Measurements from ENCODE around the gene TTLL1.

DNA sequence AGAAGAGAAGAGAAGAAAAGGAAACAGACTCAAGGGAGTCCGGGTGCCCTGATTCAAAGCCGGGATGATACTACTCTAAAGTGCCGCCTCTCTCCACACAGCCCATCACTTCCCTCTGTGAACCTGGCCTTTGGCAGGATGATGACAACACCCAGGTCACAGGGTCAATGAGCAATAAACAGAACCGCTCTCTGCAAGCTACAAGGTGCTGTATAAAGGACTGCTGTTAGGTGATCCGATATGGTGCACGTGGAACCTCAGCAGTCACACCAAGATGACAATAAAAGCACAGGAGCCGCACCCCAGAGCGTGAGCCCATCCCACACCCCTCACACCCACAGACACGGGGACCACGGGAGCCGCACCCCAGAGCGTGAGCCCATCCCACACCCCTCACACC, 10.7 kb downstream of the TTLL1 start:
- TF ChIP-seq, protein P1, sequence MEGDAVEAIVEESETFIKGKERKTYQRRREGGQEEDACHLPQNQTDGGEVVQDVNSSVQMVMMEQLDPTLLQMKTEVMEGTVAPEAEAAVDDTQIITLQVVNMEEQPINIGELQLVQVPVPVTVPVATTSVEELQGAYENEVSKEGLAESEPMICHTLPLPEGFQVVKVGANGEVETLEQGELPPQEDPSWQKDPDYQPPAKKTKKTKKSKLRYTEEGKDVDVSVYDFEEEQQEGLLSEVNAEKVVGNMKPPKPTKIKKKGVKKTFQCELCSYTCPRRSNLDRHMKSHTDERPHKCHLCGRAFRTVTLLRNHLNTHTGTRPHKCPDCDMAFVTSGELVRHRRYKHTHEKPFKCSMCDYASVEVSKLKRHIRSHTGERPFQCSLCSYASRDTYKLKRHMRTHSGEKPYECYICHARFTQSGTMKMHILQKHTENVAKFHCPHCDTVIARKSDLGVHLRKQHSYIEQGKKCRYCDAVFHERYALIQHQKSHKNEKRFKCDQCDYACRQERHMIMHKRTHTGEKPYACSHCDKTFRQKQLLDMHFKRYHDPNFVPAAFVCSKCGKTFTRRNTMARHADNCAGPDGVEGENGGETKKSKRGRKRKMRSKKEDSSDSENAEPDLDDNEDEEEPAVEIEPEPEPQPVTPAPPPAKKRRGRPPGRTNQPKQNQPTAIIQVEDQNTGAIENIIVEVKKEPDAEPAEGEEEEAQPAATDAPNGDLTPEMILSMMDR (IDR thresholded peaks at IDR 0.05): no peak
- TF ChIP-seq POLR2A (IDR thresholded peaks at IDR 0.05) (no peak), POLR2AphosphoS5 (IDR thresholded peaks at IDR 0.05) (no peak)

All from sigmoid colon (tissue), 4 donors.